DMS 273 treated with DMSO at 0.1 percent for 48 hours (cell line): ENCODE measurements around the gene MROH8.
"Not testable (repeated sequence)": the region's sequence is repeated elsewhere in the genome, so short reads cannot be mapped to it uniquely, and the experiment has no call there.

ENCODE experiments used
- DNase-seq: peaks from one replicate; lab custom pipeline; 2025; lab: John Stamatoyannopoulos, UW

MROH8 gene

DNA sequence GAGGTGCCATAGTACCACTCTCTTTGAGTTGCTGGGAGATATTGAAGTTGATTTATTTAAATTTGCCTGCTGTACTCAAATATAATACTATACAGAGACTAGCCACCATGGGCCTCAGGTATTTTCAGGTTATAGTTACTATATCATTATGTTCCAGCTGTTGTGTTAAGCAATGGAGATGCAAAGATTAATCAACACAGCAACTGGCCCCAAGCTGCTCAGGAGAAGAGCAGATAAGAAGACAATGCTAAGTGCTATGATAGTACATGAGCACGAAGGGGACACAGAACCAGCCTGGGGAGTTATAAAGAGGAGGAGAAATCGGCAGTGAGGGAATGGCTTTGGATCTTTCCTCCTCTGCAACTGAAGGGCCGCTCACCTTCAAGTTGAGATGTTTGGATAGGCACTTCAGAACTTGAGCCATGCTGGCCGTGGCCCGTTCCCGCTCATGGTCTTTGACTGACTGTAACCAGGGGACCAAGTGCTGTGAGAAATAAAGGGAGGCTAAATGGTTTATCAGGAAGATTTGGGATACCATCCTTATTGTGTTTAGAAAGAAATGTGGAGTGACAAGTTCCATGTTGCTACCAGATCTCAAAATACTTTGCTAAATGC, 24.6 kb downstream of the MROH8 start:
- DNase-seq: no peak

DNA sequence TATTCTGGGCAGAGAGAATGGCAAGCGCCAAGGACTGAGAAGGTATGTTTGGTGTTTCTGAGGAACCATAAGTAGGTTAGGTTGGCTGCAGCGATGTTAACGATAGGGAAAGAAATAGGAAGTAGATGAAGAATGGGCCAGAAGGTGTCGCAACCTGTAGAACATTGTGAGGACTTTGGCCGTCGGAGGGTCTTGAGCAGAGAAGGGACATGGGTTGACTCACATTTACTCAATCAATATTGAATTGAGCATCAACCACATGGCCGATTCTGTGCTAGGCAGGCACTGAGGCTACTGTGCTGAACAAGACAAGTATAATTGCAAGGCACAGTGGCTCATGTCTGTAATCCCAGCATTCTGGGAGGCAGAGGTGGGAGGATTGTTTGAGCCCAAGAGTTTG, 27.1 kb downstream of the MROH8 start:
- no peak for DNase-seq

DNA sequence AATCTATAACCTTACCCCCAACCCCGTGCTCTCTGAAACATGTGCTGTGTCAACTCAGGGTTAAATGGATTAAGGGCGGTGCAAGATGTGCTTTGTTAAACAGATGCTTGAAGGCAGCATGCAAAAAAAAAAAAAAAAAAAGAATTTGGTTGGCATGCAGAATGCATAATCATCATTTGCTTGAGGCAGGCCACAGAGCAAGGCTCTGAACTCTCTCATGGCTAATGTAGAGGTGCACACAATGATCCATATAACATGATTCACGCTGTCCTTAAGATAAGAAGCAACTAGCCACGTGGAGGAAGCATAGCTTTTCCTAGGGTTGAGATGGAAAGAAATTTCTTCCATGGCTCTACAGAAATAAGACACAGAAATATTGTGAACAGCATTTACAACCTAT, 27.8 kb downstream of the MROH8 start:
- DNase-seq: no peak

DNA sequence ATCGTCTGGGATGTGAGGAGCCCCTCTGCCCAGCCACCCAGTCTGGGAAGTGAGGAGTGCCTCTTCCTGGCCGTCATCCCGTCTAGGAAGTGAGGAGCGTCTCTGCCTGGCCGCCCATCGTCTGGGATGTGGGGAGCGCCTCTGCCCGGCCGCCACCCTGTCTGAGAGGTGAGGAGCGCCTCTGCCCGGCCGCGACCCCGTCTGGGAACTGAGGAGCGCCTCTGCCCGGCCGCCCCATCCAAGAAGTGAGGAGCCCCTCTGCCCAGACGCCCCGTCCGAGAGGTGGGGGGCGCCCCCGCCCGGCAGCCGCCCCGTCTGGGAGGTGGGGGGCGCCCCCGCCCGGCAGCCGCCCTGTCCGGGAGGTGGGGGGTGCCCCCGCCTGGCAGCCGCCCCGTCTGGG, 28.5 kb downstream of the MROH8 start:
- not testable (repeated sequence) for DNase-seq

DNA sequence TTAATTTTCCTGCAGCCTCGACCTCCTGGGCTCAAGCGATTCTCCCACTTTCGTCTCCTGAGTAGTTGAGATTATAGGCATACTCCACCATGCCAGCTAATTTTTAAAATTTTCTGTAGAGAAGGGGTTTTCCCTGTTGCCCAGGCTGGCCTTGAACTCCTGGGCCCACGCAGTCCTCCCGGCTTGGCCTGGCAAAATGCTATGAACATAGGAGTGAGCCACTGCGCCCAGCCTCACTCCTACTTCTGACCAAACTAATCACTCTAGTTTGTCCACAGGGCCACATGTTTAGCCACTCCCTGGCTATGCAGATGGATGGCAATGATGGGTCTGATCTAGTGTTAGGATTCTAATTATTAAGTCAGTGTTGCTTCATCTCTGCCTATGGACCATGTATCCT, 32.1 kb downstream of the MROH8 start:
- DNase-seq: no peak

DNA sequence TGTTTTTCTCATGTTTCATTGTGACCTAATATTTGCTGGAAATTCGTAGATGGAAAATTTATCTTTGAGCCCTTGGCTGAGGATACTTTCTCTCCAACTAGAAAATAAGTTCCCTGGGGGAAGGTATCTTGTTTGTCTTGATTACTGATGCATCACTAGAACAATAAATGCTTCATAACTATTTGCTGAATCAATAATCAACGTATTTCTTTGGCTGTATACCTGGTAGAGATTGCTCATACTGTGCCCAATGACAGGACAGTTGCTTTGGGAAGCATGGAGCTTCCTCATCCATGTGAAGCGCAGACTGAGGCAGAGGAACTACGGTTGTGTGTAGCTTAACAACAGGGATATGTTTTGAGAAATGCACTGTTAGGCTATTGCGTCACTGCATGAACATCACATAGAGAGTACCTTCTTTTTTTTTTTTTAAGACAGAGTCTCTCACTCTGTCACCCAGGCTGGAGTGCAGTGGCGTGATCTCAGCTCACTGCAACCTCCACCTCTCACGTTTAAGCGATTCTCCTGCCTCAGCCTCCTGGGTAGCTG, 34.4 kb downstream of the MROH8 start:
- DNase-seq: no peak

DNA sequence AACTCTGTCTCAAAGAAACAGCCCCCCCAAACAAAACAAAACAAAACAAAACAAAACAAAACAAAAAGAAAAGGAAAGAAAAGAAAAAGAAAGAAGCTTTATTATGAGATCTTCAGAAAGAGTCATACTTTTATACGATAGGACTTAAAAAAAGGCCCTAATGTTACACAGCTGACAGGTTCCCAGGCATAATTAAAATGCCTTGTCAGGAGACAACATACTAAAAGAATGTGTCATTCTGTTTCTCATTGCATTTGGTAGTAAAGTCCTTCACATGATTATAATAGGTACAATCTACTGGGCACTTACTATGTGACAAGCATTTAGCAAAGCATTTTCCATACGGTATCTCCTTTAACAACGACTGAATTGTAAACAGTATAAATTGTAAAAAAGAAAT, 36.6 kb downstream of the MROH8 start:
- no peak for DNase-seq

DNA sequence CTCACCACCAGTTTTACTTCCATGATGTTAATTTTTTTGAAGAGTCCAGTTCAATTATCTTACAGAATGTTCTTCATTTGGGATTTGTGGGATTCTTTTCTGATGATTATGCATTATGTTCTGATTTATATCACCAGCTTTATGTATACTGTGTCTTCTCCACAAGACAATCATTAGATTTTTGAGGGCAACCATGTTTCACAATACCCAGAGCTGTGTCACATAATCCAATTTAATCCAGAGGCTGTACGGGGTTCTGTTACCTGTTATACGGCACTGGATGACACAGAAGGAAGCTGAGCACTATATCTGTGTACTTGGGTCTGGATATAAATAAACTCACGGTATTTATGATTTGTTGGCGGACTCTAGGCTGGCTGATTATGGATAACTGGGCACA, 41.8 kb downstream of the MROH8 start:
- DNase-seq: no peak

DNA sequence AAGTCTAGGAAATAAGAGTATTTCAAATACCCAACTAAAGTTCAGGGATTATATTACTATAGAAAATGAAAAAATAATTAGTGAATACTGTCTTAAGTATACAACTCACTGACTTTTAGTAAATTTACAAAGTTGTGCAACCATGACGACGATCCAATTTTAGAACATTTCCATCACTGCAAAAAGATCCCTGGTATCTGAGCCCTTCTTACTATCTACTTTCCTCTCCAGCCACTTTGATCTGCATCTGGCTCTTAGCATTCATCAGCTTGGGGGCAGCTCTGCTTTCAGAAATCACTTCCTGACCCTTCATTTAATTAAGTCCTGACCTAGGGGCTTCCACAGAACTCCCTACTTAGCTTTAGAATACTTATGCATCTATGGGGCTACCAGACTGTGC, 45.4 kb downstream of the MROH8 start:
- DNase-seq: no peak

DNA sequence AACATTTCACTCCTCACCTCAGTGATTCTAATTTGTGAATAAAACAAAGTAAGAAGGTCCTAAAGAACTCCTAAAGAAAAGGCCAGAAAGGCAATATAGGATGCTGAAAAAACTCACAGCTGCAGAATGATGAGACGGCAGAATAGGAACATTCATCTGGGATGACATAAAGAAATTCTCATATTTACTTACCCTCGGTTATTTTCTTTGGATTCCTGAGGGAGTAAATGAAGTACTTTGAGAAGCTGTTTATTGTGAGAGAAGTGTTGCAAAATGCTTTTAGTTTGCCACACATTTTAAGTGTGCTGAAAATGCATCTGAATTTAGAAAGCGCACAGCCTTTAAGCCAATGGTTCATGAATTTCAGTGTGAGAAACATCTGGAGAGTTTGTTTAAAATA, 47.9 kb downstream of the MROH8 start:
- DNase-seq: no peak

DNA sequence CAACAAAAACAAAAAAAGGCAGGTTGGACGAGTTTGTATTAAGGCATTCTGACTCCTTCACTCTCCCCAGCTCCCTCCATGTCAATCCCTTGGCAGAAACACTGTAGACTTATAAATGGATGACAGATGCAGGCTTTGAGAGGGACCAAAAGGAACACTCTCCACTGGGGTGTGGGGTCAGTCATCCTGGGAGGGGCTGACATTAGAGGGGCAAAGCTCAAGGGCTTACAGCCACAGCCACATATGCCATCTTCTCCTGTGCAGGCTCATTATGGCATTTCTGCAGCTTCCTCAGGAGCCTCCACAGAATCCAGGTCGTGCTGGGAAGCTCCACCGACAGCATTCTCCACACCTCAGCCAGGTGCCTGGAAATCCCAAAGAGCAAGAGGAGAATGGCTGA, 50.5 kb downstream of the MROH8 start:
- no peak for DNase-seq

DNA sequence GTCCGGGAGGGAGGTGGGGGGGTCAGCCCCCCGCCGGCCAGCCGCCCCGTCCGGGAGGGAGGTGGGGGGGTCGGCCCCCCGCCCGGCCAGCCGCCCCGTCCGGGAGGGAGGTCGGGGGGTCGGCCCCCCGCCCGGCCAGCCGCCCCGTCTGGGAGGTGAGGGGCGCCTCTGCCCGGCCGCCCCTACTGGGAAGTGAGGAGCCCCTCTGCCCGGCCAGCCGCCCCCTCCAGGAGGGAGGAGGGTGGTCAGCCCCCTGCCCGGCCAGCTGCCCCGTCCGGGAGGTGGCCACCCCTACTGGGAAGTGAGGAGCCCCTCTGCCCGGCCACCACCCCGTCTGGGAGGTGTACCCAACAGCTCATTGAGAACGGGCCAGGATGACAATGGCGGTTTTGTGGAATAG, 53.1 kb downstream of the MROH8 start:
- not testable (repeated sequence) for DNase-seq

DNA sequence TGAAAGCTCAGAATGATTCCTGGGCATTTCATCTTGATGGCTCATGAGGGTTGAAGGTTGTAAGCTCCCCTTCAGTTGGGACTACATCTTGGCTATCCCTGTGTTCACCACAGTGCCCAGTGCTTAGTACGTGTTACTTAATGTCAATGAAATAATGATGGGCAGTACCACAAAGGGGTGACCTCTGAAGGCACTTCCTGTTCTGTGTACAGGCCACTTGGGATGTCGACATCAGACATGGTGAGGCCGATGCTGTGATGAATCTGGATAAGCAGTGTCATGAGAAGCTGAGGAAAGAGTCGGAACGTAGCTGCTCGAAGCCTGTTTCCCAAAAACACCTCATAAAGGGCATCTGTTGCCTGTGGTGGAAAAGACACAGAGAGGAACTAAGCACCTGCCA, 55.9 kb downstream of the MROH8 start:
- DNase-seq: no peak

DNA sequence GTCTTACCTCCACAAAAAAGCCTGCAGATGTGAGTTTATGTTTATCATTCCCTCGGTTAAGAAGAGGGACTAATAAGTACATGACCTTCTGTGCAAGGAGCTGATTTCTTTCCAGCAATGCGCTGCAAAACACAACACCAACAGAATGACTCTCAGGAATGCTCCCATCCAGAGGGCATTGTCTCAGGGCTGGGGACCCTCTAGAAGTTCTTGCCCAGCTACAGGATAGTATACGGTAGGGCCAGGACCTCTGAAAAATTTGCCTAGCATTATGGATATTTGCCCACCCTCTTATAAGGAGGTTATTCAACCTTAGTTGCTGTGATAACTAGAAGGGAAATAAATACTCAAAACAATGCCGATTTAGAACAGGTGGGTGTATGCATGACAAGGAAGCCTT, 58.9 kb downstream of the MROH8 start:
- DNase-seq: no peak

DNA sequence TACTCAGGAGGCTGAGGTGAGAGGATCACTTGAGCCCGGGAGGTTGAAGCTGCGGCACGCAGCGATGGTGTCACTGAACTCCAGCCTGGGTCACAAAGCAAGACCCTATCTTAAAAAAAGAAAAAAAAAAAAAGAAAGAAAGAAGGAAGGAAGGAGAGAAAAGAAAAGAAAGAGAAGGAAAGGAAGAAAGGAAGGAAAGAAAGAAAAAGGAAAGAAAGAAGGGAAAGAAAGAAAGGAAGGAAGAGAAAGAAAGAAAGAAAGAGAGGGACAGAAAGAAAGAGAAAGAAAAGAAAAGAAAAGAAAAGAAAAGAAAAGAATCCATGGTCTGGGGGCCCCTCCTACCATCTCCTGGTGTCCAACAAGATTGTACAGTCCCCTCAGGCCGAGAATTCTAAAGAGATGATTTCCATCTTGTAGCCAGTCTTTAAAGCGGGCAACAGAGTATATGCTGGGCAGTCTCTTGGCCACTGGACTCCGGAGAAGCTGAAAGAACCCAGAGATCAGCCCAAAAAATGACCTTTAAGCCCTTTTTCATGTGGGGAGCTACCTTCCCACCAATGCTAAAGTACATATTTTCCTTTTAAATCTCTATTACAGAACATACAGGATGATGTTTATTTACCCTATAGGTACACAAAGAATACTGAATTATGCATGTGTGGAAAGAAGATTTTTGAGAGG, 59.9 kb downstream of the MROH8 start:
- DNase-seq: no peak

DNA sequence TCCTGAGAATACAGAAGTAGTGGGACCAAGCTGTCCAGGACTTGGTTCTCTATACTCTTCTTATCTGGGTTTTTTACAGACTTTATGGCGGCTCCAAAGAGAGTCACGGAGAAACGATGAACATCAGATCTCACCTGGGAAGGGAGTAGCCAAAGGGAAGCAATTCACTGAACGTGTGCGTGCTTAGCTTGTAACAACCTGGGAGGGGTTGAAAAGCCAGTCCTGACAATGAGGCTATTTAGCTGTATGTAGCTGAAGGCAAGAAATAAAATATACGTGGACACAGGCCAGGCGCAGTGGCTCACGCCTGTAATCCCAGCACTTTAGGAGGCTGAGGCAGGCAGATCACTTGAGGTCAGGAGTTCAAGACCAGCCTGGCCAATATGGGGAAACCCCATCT, 65.3 kb downstream of the MROH8 start:
- DNase-seq: no peak

DNA sequence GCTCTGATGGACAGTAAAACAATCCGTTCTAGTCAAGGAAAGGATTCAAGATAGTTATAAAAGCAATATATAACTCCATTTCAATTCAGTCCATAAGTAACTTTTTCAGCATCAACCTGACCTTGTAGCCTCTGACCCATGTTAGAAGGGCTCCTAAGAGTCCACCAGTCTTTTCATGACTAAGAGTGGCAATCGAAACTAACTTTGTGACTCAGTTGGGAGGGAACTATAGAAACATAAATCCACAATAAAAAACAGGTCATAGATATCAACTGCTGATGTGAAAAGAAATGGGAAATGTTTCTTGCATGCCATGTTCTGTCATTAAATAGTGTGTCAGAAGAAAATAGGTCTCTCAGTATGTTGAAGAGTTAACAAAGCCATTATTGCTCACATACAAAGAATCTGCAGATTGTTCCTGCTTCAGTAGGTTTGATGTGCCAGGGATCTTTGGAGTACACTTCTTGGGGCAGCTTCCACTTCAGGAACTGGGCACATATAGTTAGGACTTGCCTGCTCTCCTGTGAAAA, 67.4 kb downstream of the MROH8 start:
- DNase-seq: no peak

DNA sequence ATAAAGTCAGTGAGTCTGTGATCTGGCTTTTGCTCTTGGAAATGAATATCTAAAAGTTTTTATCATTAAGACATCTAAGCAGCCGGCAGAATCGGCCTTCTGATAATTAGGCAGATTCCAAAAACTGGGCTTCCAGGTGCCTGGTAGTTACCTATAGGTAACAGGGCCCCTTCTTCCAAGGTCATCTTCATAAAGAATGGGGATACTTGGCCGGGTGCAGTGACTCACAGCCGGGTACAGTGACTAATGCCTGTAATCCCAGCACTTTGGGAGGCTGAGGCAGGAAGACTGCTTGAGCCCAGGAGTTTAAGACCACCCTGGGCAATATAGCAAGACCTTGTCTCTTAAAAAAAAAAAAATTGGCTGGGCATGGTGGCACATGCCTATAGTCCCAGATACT, 70.7 kb downstream of the MROH8 start:
- DNase-seq: no peak

DNA sequence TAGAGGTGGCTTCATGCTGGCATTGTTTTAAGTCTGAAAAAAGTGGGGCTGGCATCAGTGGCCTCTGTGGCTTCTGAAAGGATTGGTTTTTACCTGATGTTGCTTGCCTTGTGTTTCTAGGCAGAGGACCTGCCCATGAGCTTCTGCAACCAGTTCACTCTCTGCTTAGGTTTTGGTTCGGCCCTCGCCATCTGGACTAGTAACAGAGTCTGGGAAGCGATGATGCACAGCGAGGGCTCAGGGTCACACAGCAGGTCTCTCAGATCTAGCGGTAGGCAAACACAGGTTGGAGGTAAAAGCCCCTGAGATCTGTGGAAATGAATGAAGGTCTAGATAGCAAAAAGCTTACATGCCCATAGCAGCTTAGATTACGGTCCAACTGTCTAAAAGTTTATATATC, 76.8 kb downstream of the MROH8 start:
- no peak for DNase-seq

DNA sequence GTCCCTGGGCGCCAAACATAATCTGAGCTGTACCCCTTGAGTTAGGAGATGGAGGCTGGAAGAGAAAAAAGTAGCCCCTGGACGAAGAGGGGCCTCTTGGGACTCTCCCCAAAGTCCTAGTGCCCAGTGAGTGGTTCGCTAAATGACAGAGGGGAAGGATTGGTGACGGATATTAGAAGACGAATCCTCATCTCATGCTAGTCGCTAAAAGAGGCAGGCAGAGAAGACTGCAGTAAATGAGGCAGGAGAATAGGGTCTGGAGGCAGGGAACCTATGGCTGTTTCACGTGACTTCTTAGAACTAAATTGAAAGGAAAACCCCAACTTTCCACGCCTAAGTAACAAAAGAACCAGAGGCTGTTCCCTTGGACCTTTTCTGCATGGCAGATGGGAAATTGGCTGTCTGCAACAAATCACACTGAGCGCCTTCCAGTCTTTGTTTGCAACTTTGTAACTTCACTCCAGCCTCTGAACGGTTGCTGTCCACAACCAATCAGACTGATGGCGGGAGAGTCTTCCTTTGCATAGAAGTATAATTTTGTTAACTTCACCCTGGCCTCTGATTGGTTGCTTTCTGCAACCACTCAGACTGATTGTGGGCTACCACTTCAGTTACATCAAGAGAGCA, 82.8 kb downstream of the MROH8 start:
- no peak for DNase-seq

DNA sequence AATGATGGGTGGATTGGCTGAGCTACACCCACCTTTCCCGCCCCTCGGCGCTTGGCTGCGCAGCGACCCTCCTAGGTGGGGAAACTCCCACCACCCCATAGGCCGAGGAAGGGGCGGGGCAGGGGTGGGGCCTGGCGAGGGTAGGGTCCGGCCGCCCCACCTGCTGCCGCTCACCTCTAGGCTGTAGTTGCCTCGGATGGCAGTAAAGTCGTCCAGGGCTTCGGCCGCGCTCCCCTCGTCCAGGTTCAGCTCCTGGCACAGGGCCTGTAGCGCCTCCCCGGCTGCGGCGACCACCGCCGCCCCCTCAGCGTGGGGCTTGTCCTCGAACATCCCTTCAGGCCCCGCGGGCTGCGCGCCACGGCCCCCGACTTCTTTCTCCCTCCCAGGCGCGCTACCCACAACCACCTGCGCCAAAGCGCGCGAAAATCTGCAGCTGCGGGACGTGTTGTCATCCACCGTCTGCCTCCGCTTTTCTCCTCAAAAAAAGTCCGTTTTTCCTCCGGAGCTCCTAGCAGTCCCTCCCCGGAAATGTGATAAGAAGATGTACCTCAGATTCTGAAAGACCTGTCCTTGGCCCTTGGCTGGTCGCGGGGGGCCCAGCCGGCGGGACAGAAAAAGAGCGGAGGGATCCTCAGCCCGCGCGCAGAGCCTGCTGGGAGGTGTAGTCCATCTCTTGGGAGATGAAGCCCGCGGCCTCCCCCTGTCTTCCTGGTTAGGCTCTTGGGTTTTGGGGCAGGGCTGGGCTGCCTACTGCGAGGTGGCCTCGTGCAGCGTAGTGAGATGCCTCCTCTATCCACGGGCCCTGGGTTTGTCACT, 83.5 kb downstream of the MROH8 start, which contains the start of gene RBL1:
Gene RBL1 (minus strand): TSS at position 399 of the 816 bp plus-strand sequence. CDS start 69 bp downstream, at position 330.
- DNase-seq: peak; percentile 91

DNA sequence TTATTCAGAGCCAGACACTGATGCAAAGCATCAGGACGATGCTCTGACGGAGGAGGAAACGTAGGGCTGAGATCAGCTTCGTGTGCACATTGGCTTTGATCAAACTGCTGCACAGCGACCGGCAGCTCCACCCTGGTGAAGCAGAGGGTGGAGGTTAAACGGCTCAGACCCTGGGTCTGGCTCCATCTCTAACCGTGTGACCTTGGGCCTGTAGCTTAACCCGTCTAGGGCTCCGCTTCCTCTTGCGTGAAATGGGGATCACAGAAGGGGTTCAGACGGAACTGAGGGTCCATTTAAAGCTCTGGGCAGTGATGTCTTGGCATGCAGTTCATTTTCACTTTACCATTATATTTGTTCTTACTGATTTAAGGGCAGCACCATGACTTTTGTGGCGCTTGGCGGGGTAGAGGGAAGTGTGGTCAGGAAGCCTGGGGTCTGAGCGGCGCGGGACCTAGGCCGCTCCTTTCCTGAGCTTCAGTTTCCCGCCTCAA, 84.2 kb downstream of the MROH8 start:
- no peak for DNase-seq
